Tibial nerve (tissue), 4 donors: ENCODE results near the gene UBE2E2. TPM values are rescaled to one million over a fixed set of nuclear protein-coding genes. Genes with fewer than 3 reads are reported as not detected.

Source experiments
- DNase-seq, 2 donors: peaks; one replicate each; pipeline ENCODE4 v3.0.0-alpha.2; 2019; ENCODE audit warnings: low spot score in 2 of 2
- H3K27ac ChIP-seq, 4 donors: fragments of 200-600 bp; sonication (generic) in 3 of 4; one replicate each; pipeline ENCODE4 v1.5.1; 2017 to 2019; ENCODE audit warnings: mild to moderate bottlenecking in 1 of 4
- H3K27me3 ChIP-seq, 2 donors: fragments of 200-600 bp; sonication (generic) in 1 of 2; one replicate each; pipeline versions ENCODE4 v1.5.1 to v1.6.0; 2017 to 2019
- H3K36me3 ChIP-seq, 3 donors: fragments of 200-600 bp; sonication (generic); one replicate each; pipeline ENCODE4 v1.5.1; 2018 to 2019
- H3K4me1 ChIP-seq, 4 donors: fragments of 200-600 bp; sonication (generic) in 3 of 4; one replicate each; pipeline ENCODE4 v1.5.1; 2017 to 2019
- H3K4me3 ChIP-seq, 4 donors: fragments of 200-600 bp; sonication (generic) in 3 of 4; one replicate each; pipeline ENCODE4 v1.5.1; 2017 to 2019; ENCODE audit warnings: mild to moderate bottlenecking in 1 of 4, moderate library complexity in 1 of 4
- H3K9me3 ChIP-seq, 4 donors: fragments of 200-600 bp; sonication (generic) in 3 of 4; one replicate each; pipeline ENCODE4 v1.5.1; 2017 to 2019
- EP300 ChIP-seq, 2 donors: sonication (generic); formaldehyde crosslinking; IDR thresholded peaks; one replicate each; pipeline ENCODE4 v1.6.1; 2017; ENCODE audit warnings: antibody characterized with exemption in 2 of 2, mild to moderate bottlenecking in 1 of 2
- POLR2A ChIP-seq, 2 donors: fragments of 450-650 bp; IDR thresholded peaks; one replicate each; pipeline ENCODE4 v1.6.1; 2017; ENCODE audit warnings: antibody characterized with exemption in 2 of 2, mild to moderate bottlenecking in 2 of 2, moderate library complexity in 2 of 2
- WGBS, 2 donors: methylation state at CpG; one replicate each; pipeline ENCODE4 v1.1.5; 2018; 5-methylcytosine and 5-hydroxymethylcytosine counted together
- total RNA-seq, 4 donors: library from RNA; depleted of rRNA; stranded (reverse); fragments of >200 nt; gene quantifications; one replicate each; pipeline ENCODE4 v1.1.0, GENCODE V29; 2016
- TF ChIP-seq, protein P1 (sequence below), 5 experiments: fragments of 200-600 bp in 3 of 5; fragments of 450-650 bp in 2 of 5; sonication (generic) in 3 of 5; IDR thresholded peaks; one replicate each; pipeline ENCODE4 v1.5.1; 2016 to 2019; ENCODE audit warnings: antibody characterized with exemption in 5 of 5, mild to moderate bottlenecking in 3 of 5, moderate library complexity in 2 of 5

Gene UBE2E2
- total RNA-seq, 4 donors from 2014 or later: 67.1 to 222 (median 130) TPM

- TF ChIP-seq, protein P1, sequence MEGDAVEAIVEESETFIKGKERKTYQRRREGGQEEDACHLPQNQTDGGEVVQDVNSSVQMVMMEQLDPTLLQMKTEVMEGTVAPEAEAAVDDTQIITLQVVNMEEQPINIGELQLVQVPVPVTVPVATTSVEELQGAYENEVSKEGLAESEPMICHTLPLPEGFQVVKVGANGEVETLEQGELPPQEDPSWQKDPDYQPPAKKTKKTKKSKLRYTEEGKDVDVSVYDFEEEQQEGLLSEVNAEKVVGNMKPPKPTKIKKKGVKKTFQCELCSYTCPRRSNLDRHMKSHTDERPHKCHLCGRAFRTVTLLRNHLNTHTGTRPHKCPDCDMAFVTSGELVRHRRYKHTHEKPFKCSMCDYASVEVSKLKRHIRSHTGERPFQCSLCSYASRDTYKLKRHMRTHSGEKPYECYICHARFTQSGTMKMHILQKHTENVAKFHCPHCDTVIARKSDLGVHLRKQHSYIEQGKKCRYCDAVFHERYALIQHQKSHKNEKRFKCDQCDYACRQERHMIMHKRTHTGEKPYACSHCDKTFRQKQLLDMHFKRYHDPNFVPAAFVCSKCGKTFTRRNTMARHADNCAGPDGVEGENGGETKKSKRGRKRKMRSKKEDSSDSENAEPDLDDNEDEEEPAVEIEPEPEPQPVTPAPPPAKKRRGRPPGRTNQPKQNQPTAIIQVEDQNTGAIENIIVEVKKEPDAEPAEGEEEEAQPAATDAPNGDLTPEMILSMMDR (IDR thresholded peaks at IDR 0.05): no peak
- no peak for TF ChIP-seq POLR2A (IDR thresholded peaks at IDR 0.05)
- no peak for TF ChIP-seq EP300 (IDR thresholded peaks at IDR 0.05)
- Histone ChIP-seq H3K4me3 (no peak overlapping the region), H3K27me3 (no peaks in the 10 kb centered on the region), H3K36me3 (peaks cover 0 to 17% (median 0%) of the 10 kb centered on the region in 3 donors), H3K4me1 (peaks cover 0 to 35% (median 4%) of the 10 kb centered on the region in 4 donors), H3K9me3 (peaks cover 0 to 6% (median 0%) of the 10 kb centered on the region in 4 donors), H3K27ac (no peak overlapping the region)
- no peak for DNase-seq
- 85 to 87% methylated on average over 3 of the region's 3 CpGs for WGBS, 2 donors
Observed at GRCh38 chr3:23488618-23489017, 285.5 kb downstream of the UBE2E2 start.

- TF ChIP-seq, protein P1 (IDR thresholded peaks at IDR 0.05): no peak
- TF ChIP-seq POLR2A (IDR thresholded peaks at IDR 0.05): no peak
- no peak for TF ChIP-seq EP300 (IDR thresholded peaks at IDR 0.05)
- no peak overlapping the region for H3K27ac ChIP-seq
- peaks cover 0 to 37% (median 4%) of the 10 kb centered on the region in 4 donors for H3K4me1 ChIP-seq
- H3K4me3 ChIP-seq: no peak overlapping the region
- H3K27me3 ChIP-seq: no peaks in the 10 kb centered on the region
- H3K9me3 ChIP-seq: peaks cover 0 to 6% (median 0%) of the 10 kb centered on the region in 4 donors
- WGBS, 2 donors: 90 to 96% methylated on average over 7 of the region's 7 CpGs
- peaks cover 0 to 17% (median 0%) of the 10 kb centered on the region in 3 donors for H3K36me3 ChIP-seq
- no peak for DNase-seq
Observed at GRCh38 chr3:23489300-23490158, 286.4 kb downstream of the UBE2E2 start.

GRCh38 chr3:23490459-23490858 lies 287.3 kb downstream of the UBE2E2 start:
- peaks cover 0 to 46% (median 4%) of the 10 kb centered on the region in 4 donors for H3K4me1 ChIP-seq
- peaks cover 0 to 17% (median 0%) of the 10 kb centered on the region in 3 donors for H3K36me3 ChIP-seq
- H3K9me3 ChIP-seq: peaks cover 0 to 6% (median 0%) of the 10 kb centered on the region in 4 donors
- H3K4me3 ChIP-seq: no peak overlapping the region
- DNase-seq: no peak
- no peak for TF ChIP-seq POLR2A (IDR thresholded peaks at IDR 0.05)
- TF ChIP-seq EP300 (IDR thresholded peaks at IDR 0.05): no peak
- TF ChIP-seq, protein P1 (IDR thresholded peaks at IDR 0.05): no peak
- H3K27ac ChIP-seq: no peak overlapping the region
- no peaks in the 10 kb centered on the region for H3K27me3 ChIP-seq
- WGBS, 2 donors: 36 to 38% methylated on average over 3 of the region's 3 CpGs

- H3K4me1 ChIP-seq: peaks cover 0 to 50% (median 4%) of the 10 kb centered on the region in 4 donors
- H3K36me3 ChIP-seq: peaks cover 0 to 3% (median 0%) of the 10 kb centered on the region in 3 donors
- no peaks in the 10 kb centered on the region for H3K27me3 ChIP-seq
- no peak overlapping the region for H3K4me3 ChIP-seq
- no peak overlapping the region for H3K27ac ChIP-seq
- TF ChIP-seq EP300 (IDR thresholded peaks at IDR 0.05) (no peak), POLR2A (IDR thresholded peaks at IDR 0.05) (no peak)
- TF ChIP-seq, protein P1 (IDR thresholded peaks at IDR 0.05): no peak
- no peak for DNase-seq
- H3K9me3 ChIP-seq: no peaks in the 10 kb centered on the region
Observed at GRCh38 chr3:23492057-23492456, 288.9 kb downstream of the UBE2E2 start.

DNA sequence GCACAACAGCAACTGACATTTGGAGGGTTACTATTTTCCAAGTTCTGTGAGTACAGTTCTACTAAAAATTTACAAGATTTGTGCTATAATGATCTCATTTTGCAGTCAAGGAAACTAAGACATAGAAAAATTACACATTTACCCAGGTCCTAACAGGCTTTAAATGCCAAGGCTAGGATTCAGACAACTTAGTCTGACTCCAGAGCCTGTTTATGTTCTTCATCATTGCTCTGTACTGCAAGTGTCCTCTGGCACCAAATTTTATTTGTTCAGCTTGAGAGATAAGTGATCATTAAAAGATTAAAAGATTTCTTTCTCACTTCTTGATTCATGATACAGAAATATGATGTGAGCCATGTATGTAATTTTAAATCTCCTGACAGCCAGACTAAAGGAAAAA lies 290.8 kb downstream of the UBE2E2 start:
- Histone ChIP-seq H3K9me3 (no peaks in the 10 kb centered on the region), H3K4me3 (no peak overlapping the region), H3K27me3 (no peaks in the 10 kb centered on the region), H3K27ac (no peak overlapping the region), H3K4me1 (peaks cover 0 to 52% (median 4%) of the 10 kb centered on the region in 4 donors), H3K36me3 (no peaks in the 10 kb centered on the region)
- TF ChIP-seq, protein P1 (IDR thresholded peaks at IDR 0.05): no peak
- TF ChIP-seq POLR2A (IDR thresholded peaks at IDR 0.05) (no peak), EP300 (IDR thresholded peaks at IDR 0.05) (no peak)
- DNase-seq: no peak
